Hippocampal formation (tissue), 2 donors: ENCODE results near the gene NCOA3.

Experiments
- DNase-seq, 2 donors: peaks; one replicate each; lab custom pipeline; 2025; lab: John Stamatoyannopoulos, UW

NCOA3 gene

GRCh38 chr20:47631078-47631477 lies 129.4 kb downstream of the NCOA3 start:
- DNase-seq, result no peak

- DNase-seq, result no peak
These were observed 133.6 kb downstream of the NCOA3 start for GRCh38 chr20:47635256-47635655.

GRCh38 chr20:47638851-47639250 lies 137.2 kb downstream of the NCOA3 start:
- no peak for DNase-seq

- DNase-seq, result no peak
These were observed 140.4 kb downstream of the NCOA3 start for GRCh38 chr20:47642118-47642517.

- no peak for DNase-seq
These were observed 140.9 kb downstream of the NCOA3 start for GRCh38 chr20:47642624-47643023.

- no peak for DNase-seq
These were observed 143.9 kb downstream of the NCOA3 start for GRCh38 chr20:47645632-47646031.

GRCh38 chr20:47647994-47648393 lies 146.3 kb downstream of the NCOA3 start:
- DNase-seq, result no peak

- no peak for DNase-seq
These were observed 147.3 kb downstream of the NCOA3 start for GRCh38 chr20:47648943-47649342.

- no peak for DNase-seq
These were observed 150.6 kb downstream of the NCOA3 start for GRCh38 chr20:47652301-47652700.

- no peak for DNase-seq
These were observed 151.1 kb downstream of the NCOA3 start for GRCh38 chr20:47652794-47653193.

- no peak for DNase-seq
These were observed 152.2 kb downstream of the NCOA3 start for GRCh38 chr20:47653869-47654268.

- no peak for DNase-seq
These were observed 152.7 kb downstream of the NCOA3 start for GRCh38 chr20:47654370-47654769.

GRCh38 chr20:47655635-47656034 lies 153.9 kb downstream of the NCOA3 start:
- DNase-seq, result no peak

- DNase-seq, result no peak
These were observed 154.6 kb downstream of the NCOA3 start for GRCh38 chr20:47656318-47656717.

- no peak for DNase-seq
These were observed 158.4 kb downstream of the NCOA3 start for GRCh38 chr20:47659904-47660601.

GRCh38 chr20:47660602-47660905 lies 158.9 kb downstream of the NCOA3 start:
- no peak for DNase-seq

- DNase-seq, result no peak
These were observed 159.5 kb downstream of the NCOA3 start for GRCh38 chr20:47660983-47661700.

GRCh38 chr20:47661714-47662113 lies 160.0 kb downstream of the NCOA3 start:
- DNase-seq, result no peak

- DNase-seq, result no peak
These were observed 161.0 kb downstream of the NCOA3 start for GRCh38 chr20:47662483-47663353.

GRCh38 chr20:47663354-47664067 lies 161.8 kb downstream of the NCOA3 start:
- peak; percentile 21 to 64 for DNase-seq

- DNase-seq, result no peak
These were observed 162.4 kb downstream of the NCOA3 start for GRCh38 chr20:47664068-47664437.

- DNase-seq, result no peak
These were observed 163.1 kb downstream of the NCOA3 start for GRCh38 chr20:47664744-47665143.
